Measurements from ENCODE around the gene OGDH.

The OGDH gene

DNA sequence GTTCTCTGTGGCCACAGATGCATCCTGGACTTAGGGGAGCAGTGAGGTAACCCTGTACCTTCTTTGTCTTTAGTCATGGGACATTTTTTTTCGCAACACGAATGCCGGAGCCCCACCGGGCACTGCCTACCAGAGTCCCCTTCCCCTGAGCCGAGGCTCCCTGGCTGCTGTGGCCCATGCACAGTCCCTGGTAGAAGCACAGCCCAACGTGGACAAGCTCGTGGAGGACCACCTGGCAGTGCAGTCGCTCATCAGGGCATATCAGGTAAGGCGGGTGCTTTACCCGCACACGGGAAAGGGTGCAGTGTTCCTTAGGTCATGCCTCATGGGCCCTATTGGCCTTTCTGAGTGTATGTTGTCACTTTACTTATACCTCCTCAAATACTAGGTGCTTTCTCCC lies 38.8 kb downstream of the OGDH start:
- Histone ChIP-seq H3K27ac (ENCODE audit: extremely low read depth, low read depth, low read length) (no peak overlapping the region), H3K36me3 (ENCODE audit: control insufficient read depth in 2 of 2, insufficient read depth in 1 of 2, low read length in 2 of 2) (peaks cover 0 to 28% of the 10 kb centered on the region in 2 experiments; a peak in 1 of 3 replicates), H3K4me1 (ENCODE audit: control insufficient read depth, insufficient read depth, low read length) (no peaks in the 10 kb centered on the region), H3K9me3 (ENCODE audit: control insufficient read depth, insufficient read depth, low read depth, low read length) (no peaks in the 10 kb centered on the region), H3K4me3 (ENCODE audit: low read depth, low read length) (no peak overlapping the region)
- CTCF ChIA-PET, result interaction anchor here (0.7 kb wide), 1 partner anchor 10 kb away, joined by 3 read pairs; no protein-coding TSS in a partner anchor
- TF ChIP-seq, protein P1, sequence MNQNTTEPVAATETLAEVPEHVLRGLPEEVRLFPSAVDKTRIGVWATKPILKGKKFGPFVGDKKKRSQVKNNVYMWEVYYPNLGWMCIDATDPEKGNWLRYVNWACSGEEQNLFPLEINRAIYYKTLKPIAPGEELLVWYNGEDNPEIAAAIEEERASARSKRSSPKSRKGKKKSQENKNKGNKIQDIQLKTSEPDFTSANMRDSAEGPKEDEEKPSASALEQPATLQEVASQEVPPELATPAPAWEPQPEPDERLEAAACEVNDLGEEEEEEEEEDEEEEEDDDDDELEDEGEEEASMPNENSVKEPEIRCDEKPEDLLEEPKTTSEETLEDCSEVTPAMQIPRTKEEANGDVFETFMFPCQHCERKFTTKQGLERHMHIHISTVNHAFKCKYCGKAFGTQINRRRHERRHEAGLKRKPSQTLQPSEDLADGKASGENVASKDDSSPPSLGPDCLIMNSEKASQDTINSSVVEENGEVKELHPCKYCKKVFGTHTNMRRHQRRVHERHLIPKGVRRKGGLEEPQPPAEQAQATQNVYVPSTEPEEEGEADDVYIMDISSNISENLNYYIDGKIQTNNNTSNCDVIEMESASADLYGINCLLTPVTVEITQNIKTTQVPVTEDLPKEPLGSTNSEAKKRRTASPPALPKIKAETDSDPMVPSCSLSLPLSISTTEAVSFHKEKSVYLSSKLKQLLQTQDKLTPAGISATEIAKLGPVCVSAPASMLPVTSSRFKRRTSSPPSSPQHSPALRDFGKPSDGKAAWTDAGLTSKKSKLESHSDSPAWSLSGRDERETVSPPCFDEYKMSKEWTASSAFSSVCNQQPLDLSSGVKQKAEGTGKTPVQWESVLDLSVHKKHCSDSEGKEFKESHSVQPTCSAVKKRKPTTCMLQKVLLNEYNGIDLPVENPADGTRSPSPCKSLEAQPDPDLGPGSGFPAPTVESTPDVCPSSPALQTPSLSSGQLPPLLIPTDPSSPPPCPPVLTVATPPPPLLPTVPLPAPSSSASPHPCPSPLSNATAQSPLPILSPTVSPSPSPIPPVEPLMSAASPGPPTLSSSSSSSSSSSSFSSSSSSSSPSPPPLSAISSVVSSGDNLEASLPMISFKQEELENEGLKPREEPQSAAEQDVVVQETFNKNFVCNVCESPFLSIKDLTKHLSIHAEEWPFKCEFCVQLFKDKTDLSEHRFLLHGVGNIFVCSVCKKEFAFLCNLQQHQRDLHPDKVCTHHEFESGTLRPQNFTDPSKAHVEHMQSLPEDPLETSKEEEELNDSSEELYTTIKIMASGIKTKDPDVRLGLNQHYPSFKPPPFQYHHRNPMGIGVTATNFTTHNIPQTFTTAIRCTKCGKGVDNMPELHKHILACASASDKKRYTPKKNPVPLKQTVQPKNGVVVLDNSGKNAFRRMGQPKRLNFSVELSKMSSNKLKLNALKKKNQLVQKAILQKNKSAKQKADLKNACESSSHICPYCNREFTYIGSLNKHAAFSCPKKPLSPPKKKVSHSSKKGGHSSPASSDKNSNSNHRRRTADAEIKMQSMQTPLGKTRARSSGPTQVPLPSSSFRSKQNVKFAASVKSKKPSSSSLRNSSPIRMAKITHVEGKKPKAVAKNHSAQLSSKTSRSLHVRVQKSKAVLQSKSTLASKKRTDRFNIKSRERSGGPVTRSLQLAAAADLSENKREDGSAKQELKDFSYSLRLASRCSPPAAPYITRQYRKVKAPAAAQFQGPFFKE (tag by site-specific recombination; IDR thresholded peaks at IDR 0.05; ENCODE audit: borderline replicate concordance), result no peak
- TF ChIP-seq ZFP41 (tag by site-specific recombination; IDR thresholded peaks at IDR 0.05; ENCODE audit: borderline replicate concordance) (no peak), ZBTB48 (tag by site-specific recombination; IDR thresholded peaks at IDR 0.05) (no peak), MYNN (tag by site-specific recombination; IDR thresholded peaks at IDR 0.05; ENCODE audit: borderline replicate concordance) (no peak), KLF7 (tag by site-specific recombination; IDR thresholded peaks at IDR 0.05; ENCODE audit: borderline replicate concordance) (no peak), SCRT2 (tag by site-specific recombination; IDR thresholded peaks at IDR 0.05) (no peak), ZNF19 (tag by site-specific recombination; IDR thresholded peaks at IDR 0.05; ENCODE audit: low read depth) (no peak), ZNF394 (tag by site-specific recombination; IDR thresholded peaks at IDR 0.05; ENCODE audit: borderline replicate concordance) (no peak), SETDB1 (IDR thresholded peaks at IDR 0.05; ENCODE audit: insufficient read length, low read length) (no peak), ZNF114 (tag by site-specific recombination; IDR thresholded peaks at IDR 0.05) (no peak)
- TF ChIP-seq, protein P2, sequence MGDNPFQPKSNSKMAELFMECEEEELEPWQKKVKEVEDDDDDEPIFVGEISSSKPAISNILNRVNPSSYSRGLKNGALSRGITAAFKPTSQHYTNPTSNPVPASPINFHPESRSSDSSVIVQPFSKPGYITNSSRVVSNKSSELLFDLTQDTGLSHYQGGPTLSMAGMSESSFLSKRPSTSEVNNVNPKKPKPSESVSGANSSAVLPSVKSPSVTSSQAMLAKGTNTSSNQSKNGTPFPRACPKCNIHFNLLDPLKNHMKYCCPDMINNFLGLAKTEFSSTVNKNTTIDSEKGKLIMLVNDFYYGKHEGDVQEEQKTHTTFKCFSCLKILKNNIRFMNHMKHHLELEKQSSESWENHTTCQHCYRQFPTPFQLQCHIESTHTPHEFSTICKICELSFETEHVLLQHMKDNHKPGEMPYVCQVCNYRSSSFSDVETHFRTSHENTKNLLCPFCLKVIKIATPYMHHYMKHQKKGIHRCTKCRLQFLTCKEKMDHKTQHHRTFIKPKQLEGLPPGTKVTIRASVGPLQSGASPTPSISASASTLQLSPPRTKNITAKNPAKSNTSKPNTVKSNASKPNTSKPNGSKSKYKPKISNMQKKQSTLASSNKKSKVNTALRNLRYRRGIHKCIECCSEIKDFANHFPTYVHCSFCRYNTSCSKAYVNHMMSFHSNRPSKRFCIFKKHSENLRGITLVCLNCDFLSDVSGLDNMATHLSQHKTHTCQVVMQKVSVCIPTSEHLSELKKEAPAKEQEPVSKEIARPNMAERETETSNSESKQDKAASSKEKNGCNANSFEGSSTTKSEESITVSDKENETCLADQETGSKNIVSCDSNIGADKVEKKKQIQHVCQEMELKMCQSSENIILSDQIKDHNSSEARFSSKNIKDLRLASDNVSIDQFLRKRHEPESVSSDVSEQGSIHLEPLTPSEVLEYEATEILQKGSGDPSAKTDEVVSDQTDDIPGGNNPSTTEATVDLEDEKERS (tag by site-specific recombination; IDR thresholded peaks at IDR 0.05), result no peak
- TF ChIP-seq, protein P3, sequence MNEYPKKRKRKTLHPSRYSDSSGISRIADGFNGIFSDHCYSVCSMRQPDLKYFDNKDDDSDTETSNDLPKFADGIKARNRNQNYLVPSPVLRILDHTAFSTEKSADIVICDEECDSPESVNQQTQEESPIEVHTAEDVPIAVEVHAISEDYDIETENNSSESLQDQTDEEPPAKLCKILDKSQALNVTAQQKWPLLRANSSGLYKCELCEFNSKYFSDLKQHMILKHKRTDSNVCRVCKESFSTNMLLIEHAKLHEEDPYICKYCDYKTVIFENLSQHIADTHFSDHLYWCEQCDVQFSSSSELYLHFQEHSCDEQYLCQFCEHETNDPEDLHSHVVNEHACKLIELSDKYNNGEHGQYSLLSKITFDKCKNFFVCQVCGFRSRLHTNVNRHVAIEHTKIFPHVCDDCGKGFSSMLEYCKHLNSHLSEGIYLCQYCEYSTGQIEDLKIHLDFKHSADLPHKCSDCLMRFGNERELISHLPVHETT (tag by site-specific recombination; IDR thresholded peaks at IDR 0.05), result no peak
- POLR2A ChIA-PET, result no interaction called here

DNA sequence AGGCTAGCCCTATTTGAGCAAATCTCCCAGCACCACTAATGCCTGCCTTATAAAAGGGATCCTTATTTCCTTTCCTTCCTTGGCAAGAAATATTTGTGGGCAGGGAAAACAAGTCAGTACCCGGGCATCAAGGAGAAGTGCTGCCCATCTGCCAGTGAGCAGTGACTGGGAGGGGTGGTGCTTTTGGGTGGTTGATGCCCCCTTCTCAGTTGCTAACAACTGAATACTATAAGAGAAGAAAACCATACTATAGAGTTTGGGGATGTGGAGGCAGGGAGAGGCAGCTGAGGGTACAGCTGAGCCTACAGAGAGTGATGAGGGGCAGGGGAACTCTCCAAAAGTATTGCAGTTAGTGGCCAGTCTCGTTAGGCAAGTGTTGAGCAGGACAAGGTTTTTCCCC lies 39.3 kb downstream of the OGDH start:
- Histone ChIP-seq H3K27ac (ENCODE audit: extremely low read depth, low read depth, low read length) (no peak overlapping the region), H3K36me3 (ENCODE audit: control insufficient read depth in 2 of 2, insufficient read depth in 1 of 2, low read length in 2 of 2) (peaks cover 0 to 32% of the 10 kb centered on the region in 2 experiments; a peak in 1 of 3 replicates), H3K4me3 (ENCODE audit: low read depth, low read length) (no peak overlapping the region), H3K4me1 (ENCODE audit: control insufficient read depth, insufficient read depth, low read length) (no peaks in the 10 kb centered on the region), H3K9me3 (ENCODE audit: control insufficient read depth, insufficient read depth, low read depth, low read length) (no peaks in the 10 kb centered on the region)
- CTCF ChIA-PET, result no interaction called here
- POLR2A ChIA-PET, result no interaction called here
- TF ChIP-seq, protein P4, sequence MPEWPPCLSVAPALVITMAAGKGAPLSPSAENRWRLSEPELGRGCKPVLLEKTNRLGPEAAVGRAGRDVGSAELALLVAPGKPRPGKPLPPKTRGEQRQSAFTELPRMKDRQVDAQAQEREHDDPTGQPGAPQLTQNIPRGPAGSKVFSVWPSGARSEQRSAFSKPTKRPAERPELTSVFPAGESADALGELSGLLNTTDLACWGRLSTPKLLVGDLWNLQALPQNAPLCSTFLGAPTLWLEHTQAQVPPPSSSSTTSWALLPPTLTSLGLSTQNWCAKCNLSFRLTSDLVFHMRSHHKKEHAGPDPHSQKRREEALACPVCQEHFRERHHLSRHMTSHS (tag by site-specific recombination; IDR thresholded peaks at IDR 0.05), result no peak
- TF ChIP-seq, protein P5, sequence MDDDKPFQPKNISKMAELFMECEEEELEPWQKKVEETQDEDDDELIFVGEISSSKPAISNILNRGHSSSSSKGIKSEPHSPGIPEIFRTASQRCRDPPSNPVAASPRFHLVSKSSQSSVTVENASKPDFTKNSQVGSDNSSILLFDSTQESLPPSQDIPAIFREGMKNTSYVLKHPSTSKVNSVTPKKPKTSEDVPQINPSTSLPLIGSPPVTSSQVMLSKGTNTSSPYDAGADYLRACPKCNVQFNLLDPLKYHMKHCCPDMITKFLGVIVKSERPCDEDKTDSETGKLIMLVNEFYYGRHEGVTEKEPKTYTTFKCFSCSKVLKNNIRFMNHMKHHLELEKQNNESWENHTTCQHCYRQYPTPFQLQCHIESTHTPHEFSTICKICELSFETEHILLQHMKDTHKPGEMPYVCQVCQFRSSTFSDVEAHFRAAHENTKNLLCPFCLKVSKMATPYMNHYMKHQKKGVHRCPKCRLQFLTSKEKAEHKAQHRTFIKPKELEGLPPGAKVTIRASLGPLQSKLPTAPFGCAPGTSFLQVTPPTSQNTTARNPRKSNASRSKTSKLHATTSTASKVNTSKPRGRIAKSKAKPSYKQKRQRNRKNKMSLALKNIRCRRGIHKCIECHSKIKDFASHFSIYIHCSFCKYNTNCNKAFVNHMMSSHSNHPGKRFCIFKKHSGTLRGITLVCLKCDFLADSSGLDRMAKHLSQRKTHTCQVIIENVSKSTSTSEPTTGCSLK (tag by site-specific recombination; IDR thresholded peaks at IDR 0.05), result no peak
- TF ChIP-seq ZNF423 (tag by site-specific recombination; IDR thresholded peaks at IDR 0.05), result no peak
- TF ChIP-seq, protein P6, sequence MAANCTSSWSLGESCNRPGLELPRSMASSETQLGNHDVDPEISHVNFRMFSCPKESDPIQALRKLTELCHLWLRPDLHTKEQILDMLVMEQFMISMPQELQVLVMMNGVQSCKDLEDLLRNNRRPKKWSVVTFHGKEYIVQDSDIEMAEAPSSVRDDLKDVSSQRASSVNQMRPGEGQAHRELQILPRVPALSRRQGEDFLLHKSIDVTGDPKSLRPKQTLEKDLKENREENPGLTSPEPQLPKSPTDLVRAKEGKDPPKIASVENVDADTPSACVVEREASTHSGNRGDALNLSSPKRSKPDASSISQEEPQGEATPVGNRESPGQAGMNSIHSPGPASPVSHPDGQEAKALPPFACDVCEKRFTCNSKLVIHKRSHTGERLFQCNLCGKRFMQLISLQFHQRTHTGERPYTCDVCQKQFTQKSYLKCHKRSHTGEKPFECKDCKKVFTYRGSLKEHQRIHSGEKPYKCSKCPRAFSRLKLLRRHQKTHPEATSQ (tag by site-specific recombination; IDR thresholded peaks at IDR 0.05), result no peak
- no peak for TF ChIP-seq SALL2 (tag by site-specific recombination; IDR thresholded peaks at IDR 0.05; ENCODE audit: borderline replicate concordance)
- TF ChIP-seq ZBTB21 (tag by site-specific recombination; IDR thresholded peaks at IDR 0.05), result no peak
- no peak for TF ChIP-seq ZNF394 (tag by site-specific recombination; IDR thresholded peaks at IDR 0.05; ENCODE audit: borderline replicate concordance)
- TF ChIP-seq ZNF140 (tag by site-specific recombination; IDR thresholded peaks at IDR 0.05), result no peak
- no peak for TF ChIP-seq ZNF623 (tag by site-specific recombination; IDR thresholded peaks at IDR 0.05)
